Skeletal muscle satellite cell (primary cell): ENCODE results near the gene RRAGA.

ENCODE experiments used
- H3K27me3 ChIP-seq: 2 replicates; pipeline ENCODE4 v1.7.0; 2013; ENCODE audit warnings: low read length; ENCODE audit not compliant: control insufficient read depth, insufficient read depth
- H3K36me3 ChIP-seq: 2 replicates; pipeline ENCODE4 v1.7.0; 2013; ENCODE audit warnings: mild to moderate bottlenecking, control low read depth, low read length; ENCODE audit not compliant: insufficient read depth
- H3K4me1 ChIP-seq: 2 replicates; pipeline ENCODE4 v1.7.0; 2013; ENCODE audit warnings: low read length; ENCODE audit not compliant: control insufficient read depth, insufficient read depth
- H3K4me2 ChIP-seq: 2 replicates; pipeline ENCODE4 v1.7.0; 2013; ENCODE audit warnings: mild to moderate bottlenecking, low read length
- H3K4me3 ChIP-seq: 2 replicates; pipeline ENCODE4 v1.7.0; 2013; ENCODE audit warnings: low read length
- H3K9ac ChIP-seq: 2 replicates; pipeline ENCODE4 v1.7.0; 2013; ENCODE audit warnings: mild to moderate bottlenecking, low read depth, low read length, moderate library complexity
- H3K9me3 ChIP-seq: replicated peaks from 2 replicates; pipeline ENCODE4 v1.7.0; 2013; ENCODE audit warnings: mild to moderate bottlenecking, control low read depth, low read length

Gene RRAGA

DNA sequence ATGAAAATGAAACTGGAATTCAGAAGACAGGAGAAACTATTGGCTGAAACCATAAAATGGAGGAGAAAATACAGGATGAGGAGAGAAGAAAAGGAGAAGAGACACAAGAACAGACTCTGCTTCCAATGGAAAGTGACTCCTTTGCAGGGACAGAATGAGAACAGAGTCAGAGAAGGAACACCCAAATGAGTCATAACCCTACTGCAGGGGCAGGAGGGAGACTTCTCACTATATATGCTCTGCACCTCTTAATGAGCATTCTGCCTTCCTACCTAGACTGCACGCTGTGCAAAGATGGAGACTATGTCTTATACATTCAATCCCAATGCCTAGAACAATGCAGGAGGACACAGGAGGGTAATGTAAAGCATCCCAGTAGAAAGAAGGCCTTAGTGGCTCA is 18.3 kb upstream of the RRAGA start:
- no peaks in the 10 kb centered on the region for H3K4me1 ChIP-seq
- H3K4me2 ChIP-seq, result no peak overlapping the region
- no peaks in the 10 kb centered on the region for H3K9me3 ChIP-seq
- H3K36me3 ChIP-seq, result no peaks in the 10 kb centered on the region
- H3K4me3 ChIP-seq, result no peak overlapping the region
- no peak overlapping the region for H3K9ac ChIP-seq
- no peaks in the 10 kb centered on the region for H3K27me3 ChIP-seq

- H3K36me3 ChIP-seq, result no peaks in the 10 kb centered on the region
- H3K27me3 ChIP-seq, result no peaks in the 10 kb centered on the region
- H3K9ac ChIP-seq, result no peak overlapping the region
- H3K4me2 ChIP-seq, result no peak overlapping the region
- H3K9me3 ChIP-seq, result no peaks in the 10 kb centered on the region
- no peaks in the 10 kb centered on the region for H3K4me1 ChIP-seq
- no peak overlapping the region for H3K4me3 ChIP-seq
Observed at GRCh38 chr9:19032406-19032805, 16.8 kb upstream of the RRAGA start.

- Histone ChIP-seq H3K4me1 (no peaks in the 10 kb centered on the region), H3K36me3 (no peaks in the 10 kb centered on the region), H3K9me3 (no peaks in the 10 kb centered on the region), H3K27me3 (no peaks in the 10 kb centered on the region), H3K9ac (no peak within 1 kb of the TSS), H3K4me2 (no peak within 1 kb of the TSS), H3K4me3 (no peak within 1 kb of the TSS)
Observed at GRCh38 chr9:19033015-19033414, 16.2 kb upstream of the RRAGA start, which contains the start of gene SAXO1. Gene SAXO1 (minus strand): TSS chr9:19033209. CDS start chr9:19032908, 301 bp downstream.

- H3K9me3 ChIP-seq, result no peaks in the 10 kb centered on the region
Observed at GRCh38 chr9:19036611-19037010, 12.6 kb upstream of the RRAGA start.

DNA sequence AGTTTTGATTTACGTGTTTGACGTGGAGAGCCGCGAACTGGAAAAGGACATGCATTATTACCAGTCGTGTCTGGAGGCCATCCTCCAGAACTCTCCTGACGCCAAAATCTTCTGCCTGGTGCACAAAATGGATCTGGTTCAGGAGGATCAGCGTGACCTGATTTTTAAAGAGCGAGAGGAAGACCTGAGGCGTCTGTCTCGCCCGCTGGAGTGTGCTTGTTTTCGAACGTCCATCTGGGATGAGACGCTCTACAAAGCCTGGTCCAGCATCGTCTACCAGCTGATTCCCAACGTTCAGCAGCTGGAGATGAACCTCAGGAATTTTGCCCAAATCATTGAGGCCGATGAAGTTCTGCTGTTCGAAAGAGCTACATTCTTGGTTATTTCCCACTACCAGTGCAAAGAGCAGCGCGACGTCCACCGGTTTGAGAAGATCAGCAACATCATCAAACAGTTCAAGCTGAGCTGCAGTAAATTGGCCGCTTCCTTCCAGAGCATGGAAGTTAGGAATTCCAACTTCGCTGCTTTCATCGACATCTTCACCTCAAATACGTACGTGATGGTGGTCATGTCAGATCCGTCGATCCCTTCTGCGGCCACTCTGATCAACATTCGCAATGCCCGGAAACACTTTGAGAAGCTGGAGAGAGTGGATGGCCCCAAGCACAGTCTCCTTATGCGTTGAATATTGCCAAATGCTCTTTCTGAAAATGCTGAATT is 850 bp downstream of the RRAGA start:
- H3K9me3 ChIP-seq, result no peaks in the 10 kb centered on the region
- H3K27me3 ChIP-seq, result no peaks in the 10 kb centered on the region
- peaks cover 28% of the 10 kb centered on the region for H3K4me1 ChIP-seq

More at GRCh38 chr9:19036611-19037010, 12.6 kb upstream of the RRAGA start:
- H3K9ac ChIP-seq, result no peak overlapping the region
- H3K36me3 ChIP-seq, result no peaks in the 10 kb centered on the region
- no peak overlapping the region for H3K4me3 ChIP-seq
- H3K27me3 ChIP-seq, result no peaks in the 10 kb centered on the region
- H3K4me1 ChIP-seq, result no peaks in the 10 kb centered on the region
- no peak overlapping the region for H3K4me2 ChIP-seq

DNA sequence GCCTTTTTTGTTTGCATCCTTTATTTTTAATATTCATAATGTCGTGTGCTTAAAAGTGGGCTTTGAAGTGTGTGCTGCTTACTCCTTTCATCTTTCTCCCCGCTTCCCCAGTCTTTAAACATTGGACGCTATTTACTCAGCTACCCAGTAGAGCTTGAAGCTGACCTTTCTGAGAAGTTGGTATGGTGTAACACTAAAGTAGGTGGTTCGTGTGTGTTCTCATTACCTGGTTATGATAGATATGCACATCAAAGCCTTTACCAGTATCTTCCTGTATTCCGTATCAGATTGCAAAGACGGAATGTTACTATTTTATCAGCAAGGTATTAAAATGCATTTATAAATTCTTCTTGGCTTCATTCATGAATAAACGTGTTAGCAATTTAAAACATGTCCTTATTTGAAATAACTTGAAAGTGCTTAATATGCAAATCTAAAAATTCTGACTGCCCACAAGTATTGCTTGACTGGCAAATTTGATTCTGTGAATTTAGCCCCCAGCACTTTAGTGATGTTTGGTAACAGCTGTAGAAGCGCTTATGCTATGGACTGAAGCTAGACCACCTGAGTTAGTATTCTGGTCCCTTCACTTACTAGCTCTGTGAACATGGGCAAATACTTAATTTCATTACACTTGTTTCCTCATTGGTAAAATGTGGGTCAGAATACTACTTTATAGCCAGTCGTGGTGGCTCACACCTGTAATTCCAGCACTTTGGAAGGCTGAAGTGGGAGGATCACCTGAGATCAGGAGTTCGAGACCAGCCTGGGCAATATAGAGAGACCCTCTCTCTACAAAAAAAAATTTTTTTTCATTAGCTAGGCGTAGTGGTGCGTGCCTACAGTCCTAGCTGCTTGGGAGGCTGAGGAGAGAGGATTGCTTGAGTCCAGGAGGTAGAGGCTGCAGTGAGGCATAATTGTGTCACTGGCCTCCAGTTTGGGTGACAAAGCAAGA is 1.7 kb downstream of the RRAGA start:
- peaks cover 28% of the 10 kb centered on the region for H3K4me1 ChIP-seq
- no peaks in the 10 kb centered on the region for H3K9me3 ChIP-seq
- no peaks in the 10 kb centered on the region for H3K27me3 ChIP-seq
- H3K4me2 ChIP-seq, result peak overlapping the region; percentile 85
- peak overlapping the region; percentile 78 for H3K4me3 ChIP-seq
- peak overlapping the region; percentile 94 for H3K9ac ChIP-seq
- peaks cover 5% of the 10 kb centered on the region for H3K36me3 ChIP-seq

More for the DNA sequence above, 850 bp downstream of the RRAGA start:
- Histone ChIP-seq H3K4me2 (peak overlapping the region; percentile 85), H3K36me3 (peaks cover 5% of the 10 kb centered on the region), H3K9ac (peak overlapping the region; percentile 94), H3K4me3 (peak overlapping the region; percentile 78)

- Histone ChIP-seq H3K4me3 (no peak overlapping the region), H3K9me3 (no peaks in the 10 kb centered on the region), H3K4me1 (peaks cover 3% of the 10 kb centered on the region), H3K27me3 (no peaks in the 10 kb centered on the region), H3K9ac (no peak overlapping the region), H3K36me3 (peaks cover 28% of the 10 kb centered on the region), H3K4me2 (no peak overlapping the region)
Observed at GRCh38 chr9:19057033-19057432, 7.8 kb downstream of the RRAGA start.

DNA sequence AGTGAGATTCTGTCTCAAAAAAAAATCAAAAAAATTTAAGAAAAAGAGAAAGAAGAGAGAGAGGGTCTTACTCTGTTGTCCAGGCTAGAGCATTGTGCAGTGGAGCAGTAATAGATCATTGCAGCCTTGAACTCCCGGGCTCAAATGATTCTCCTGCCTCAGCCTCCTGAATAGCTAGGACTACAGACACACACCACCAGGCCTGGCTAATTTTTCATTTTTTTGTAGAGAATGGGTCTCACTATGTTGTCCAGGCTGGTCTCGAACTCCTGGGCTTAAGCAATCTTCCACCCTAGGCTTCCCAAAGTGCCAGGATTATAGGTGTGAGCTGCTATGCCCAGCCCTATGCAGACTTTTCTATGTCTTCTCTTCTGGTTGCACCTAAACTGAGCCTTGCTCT is 25.0 kb downstream of the RRAGA start:
- Histone ChIP-seq H3K4me2 (no peak overlapping the region), H3K9me3 (no peaks in the 10 kb centered on the region), H3K9ac (no peak overlapping the region), H3K27me3 (no peaks in the 10 kb centered on the region), H3K4me1 (peaks cover 4% of the 10 kb centered on the region), H3K4me3 (no peak overlapping the region), H3K36me3 (peaks cover 44% of the 10 kb centered on the region)

- Histone ChIP-seq H3K36me3 (peaks cover 38% of the 10 kb centered on the region), H3K9ac (no peak overlapping the region), H3K9me3 (no peaks in the 10 kb centered on the region), H3K27me3 (no peaks in the 10 kb centered on the region), H3K4me2 (no peak overlapping the region), H3K4me3 (no peak overlapping the region), H3K4me1 (peaks cover 4% of the 10 kb centered on the region)
Observed at GRCh38 chr9:19074836-19075235, 25.6 kb downstream of the RRAGA start.

DNA sequence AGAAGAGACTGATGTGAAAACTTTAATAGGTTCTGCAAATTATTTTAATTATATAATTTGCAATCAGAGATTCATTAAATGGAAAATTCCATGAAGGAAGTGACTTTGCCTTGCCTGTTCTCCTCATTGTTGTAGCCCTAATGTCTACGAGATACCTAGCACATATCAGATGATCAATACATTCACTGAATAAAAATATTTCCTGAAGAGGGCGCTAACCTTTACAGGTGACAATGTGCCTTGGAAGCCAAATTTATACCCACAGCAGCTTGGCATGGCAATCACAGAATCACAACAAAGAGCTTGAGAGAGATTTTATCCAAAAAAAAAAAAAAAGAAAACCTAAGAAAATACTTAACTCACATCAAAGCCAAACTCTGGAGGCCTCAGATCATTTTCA is 36.1 kb downstream of the RRAGA start:
- peaks cover 43% of the 10 kb centered on the region for H3K36me3 ChIP-seq
- peaks cover 5% of the 10 kb centered on the region for H3K4me1 ChIP-seq
- no peaks in the 10 kb centered on the region for H3K27me3 ChIP-seq
- no peak overlapping the region for H3K4me3 ChIP-seq
- H3K9ac ChIP-seq, result no peak overlapping the region
- H3K9me3 ChIP-seq, result no peaks in the 10 kb centered on the region
- no peak overlapping the region for H3K4me2 ChIP-seq

DNA sequence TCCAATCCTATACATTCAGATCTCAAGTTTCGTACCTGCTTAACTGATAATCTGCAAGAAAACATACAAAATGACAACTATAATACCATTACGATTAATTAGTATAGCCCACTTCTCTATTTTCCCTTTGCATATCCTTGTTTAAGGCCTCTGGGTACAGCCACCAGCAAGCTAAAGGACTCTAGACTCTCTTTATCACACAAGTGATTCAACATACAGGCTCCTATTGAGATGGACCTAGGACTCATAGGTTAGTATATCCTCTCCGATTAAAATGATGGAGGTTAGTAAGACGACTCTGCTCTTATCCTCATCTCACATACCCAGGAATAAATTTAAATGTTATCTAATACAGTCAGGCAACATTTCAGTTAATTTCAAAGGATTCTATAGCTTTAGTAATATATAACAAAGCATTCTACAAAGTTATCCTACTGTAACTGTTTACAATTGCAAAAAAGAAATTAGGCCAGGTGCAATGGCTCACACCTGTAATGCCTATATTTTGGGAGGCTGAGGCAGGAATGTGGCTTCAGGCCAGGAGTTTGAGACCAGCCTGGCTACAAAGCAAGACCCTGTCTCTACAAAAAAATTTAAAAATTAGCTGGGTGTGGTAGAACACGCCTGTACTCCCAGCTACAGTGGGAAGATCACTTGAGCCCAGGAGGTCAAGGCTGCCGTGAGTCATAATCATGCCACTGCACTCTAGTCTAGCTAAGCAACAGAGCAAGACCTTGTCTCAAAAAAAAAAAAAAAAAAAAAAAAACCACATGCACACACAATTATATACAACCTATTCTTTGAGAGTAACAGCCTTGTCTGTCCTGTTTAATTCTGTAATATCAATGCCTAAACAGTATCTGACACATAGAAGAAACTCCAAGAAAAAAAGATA is 38.1 kb downstream of the RRAGA start:
- Histone ChIP-seq H3K9me3 (no peaks in the 10 kb centered on the region), H3K36me3 (peaks cover 39% of the 10 kb centered on the region), H3K4me1 (peaks cover 5% of the 10 kb centered on the region), H3K4me2 (peak overlapping the region; percentile 14), H3K27me3 (no peaks in the 10 kb centered on the region), H3K9ac (no peak overlapping the region), H3K4me3 (no peak overlapping the region)
